Measurements from ENCODE around the gene KCNH4.

- TF ChIP-seq, protein P1, sequence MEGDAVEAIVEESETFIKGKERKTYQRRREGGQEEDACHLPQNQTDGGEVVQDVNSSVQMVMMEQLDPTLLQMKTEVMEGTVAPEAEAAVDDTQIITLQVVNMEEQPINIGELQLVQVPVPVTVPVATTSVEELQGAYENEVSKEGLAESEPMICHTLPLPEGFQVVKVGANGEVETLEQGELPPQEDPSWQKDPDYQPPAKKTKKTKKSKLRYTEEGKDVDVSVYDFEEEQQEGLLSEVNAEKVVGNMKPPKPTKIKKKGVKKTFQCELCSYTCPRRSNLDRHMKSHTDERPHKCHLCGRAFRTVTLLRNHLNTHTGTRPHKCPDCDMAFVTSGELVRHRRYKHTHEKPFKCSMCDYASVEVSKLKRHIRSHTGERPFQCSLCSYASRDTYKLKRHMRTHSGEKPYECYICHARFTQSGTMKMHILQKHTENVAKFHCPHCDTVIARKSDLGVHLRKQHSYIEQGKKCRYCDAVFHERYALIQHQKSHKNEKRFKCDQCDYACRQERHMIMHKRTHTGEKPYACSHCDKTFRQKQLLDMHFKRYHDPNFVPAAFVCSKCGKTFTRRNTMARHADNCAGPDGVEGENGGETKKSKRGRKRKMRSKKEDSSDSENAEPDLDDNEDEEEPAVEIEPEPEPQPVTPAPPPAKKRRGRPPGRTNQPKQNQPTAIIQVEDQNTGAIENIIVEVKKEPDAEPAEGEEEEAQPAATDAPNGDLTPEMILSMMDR (tag by site-specific recombination; IDR thresholded peaks at IDR 0.05), result no peak
- TF ChIP-seq ZNF549 (tag by site-specific recombination; IDR thresholded peaks at IDR 0.05) (no peak), YY1 (tag by site-specific recombination; IDR thresholded peaks at IDR 0.05) (no peak), ZNF449 (tag by site-specific recombination; IDR thresholded peaks at IDR 0.05) (no peak), ZNF174 (tag by site-specific recombination; IDR thresholded peaks at IDR 0.05) (no peak), ZNF837 (tag by site-specific recombination; IDR thresholded peaks at IDR 0.05) (no peak)
Observed at GRCh38 chr17:42135664-42136653, 45.0 kb downstream of the KCNH4 start.
